Dedifferentiated amniotic fluid mesenchymal stem cell (primary cell): ENCODE data around the gene FOXF1.

Experiments
- DNase-seq: peaks from one replicate; pipeline ENCODE4 v3.0.0-alpha.2; 2016; ENCODE audit errors: extremely low spot score

The FOXF1 gene

GRCh38 chr16:86516623-86517003 is 6.3 kb downstream of the FOXF1 start:
- no peak for DNase-seq

- no peak for DNase-seq
Measured at GRCh38 chr16:86517033-86517432, 6.7 kb downstream of the FOXF1 start.

GRCh38 chr16:86517652-86518258 is 7.4 kb downstream of the FOXF1 start:
- DNase-seq, result peak; percentile 56

- no peak for DNase-seq
Measured at GRCh38 chr16:86519007-86519648, 8.8 kb downstream of the FOXF1 start.

GRCh38 chr16:86519649-86520316 is 9.5 kb downstream of the FOXF1 start:
- peak; percentile 63 for DNase-seq

GRCh38 chr16:86520317-86521210 is 10.2 kb downstream of the FOXF1 start:
- DNase-seq, result no peak

- no peak for DNase-seq
Measured at GRCh38 chr16:86521236-86522197, 11.2 kb downstream of the FOXF1 start.

GRCh38 chr16:86522634-86523033 is 12.3 kb downstream of the FOXF1 start:
- no peak for DNase-seq

GRCh38 chr16:86523166-86523740 is 12.9 kb downstream of the FOXF1 start:
- DNase-seq, result no peak

- no peak for DNase-seq
Measured at GRCh38 chr16:86524029-86524428, 13.7 kb downstream of the FOXF1 start.

- no peak for DNase-seq
Measured at GRCh38 chr16:86525696-86526095, 15.4 kb downstream of the FOXF1 start.

- DNase-seq, result no peak
Measured at GRCh38 chr16:86527366-86527765, 17.0 kb downstream of the FOXF1 start.

- no peak for DNase-seq
Measured at GRCh38 chr16:86528061-86528929, 18.0 kb downstream of the FOXF1 start.

- DNase-seq, result no peak
Measured at GRCh38 chr16:86529160-86529559, 18.8 kb downstream of the FOXF1 start.

GRCh38 chr16:86530251-86531190 is 20.2 kb downstream of the FOXF1 start:
- no peak for DNase-seq

GRCh38 chr16:86531191-86531545 is 20.8 kb downstream of the FOXF1 start:
- DNase-seq, result no peak

GRCh38 chr16:86531641-86532525 is 21.6 kb downstream of the FOXF1 start:
- DNase-seq, result no peak

GRCh38 chr16:86532526-86532815 is 22.1 kb downstream of the FOXF1 start:
- no peak for DNase-seq
